OCI-LY7 (cell line): ENCODE results near the gene LRRC72.

Experiments
- EZH2phosphoT487 ChIP-seq: fragments of 200-600 bp; sonication (generic); IDR thresholded peaks from 2 replicates; pipeline ENCODE4 v1.6.1; 2018; ENCODE audit warnings: low read depth, borderline replicate concordance, mild to moderate bottlenecking, mixed run types, antibody characterized with exemption, low read length, moderate library complexity, mixed read lengths
- TF ChIP-seq, protein P1 (sequence below): fragments of 200-600 bp; sonication (generic); conservative IDR thresholded peaks from 2 replicates; pipeline ENCODE4 v1.5.1; 2014; ENCODE audit warnings: mild to moderate bottlenecking, antibody characterized with exemption, low read length, moderate library complexity, mixed read lengths

DNA sequence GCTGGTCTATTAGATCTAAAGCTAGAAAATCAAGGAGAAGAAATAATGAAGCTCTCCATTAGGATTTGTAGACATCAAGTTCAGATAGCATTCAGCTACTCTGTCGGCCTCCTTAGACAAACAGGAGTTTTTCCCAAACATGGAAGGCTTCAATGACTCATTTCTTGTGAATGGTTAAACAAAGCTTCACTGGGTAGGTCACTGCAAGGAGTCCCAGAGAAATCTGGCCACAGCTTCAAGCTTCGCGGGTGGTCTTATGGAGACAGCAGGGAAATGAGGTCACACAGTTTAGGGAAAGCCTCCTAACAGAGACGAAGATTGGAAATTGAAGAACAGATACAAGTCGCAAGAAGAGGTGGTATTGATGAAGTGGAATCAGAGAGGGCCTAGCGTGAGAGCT lies 22.6 kb upstream of the LRRC72 start:
- TF ChIP-seq, protein P1, sequence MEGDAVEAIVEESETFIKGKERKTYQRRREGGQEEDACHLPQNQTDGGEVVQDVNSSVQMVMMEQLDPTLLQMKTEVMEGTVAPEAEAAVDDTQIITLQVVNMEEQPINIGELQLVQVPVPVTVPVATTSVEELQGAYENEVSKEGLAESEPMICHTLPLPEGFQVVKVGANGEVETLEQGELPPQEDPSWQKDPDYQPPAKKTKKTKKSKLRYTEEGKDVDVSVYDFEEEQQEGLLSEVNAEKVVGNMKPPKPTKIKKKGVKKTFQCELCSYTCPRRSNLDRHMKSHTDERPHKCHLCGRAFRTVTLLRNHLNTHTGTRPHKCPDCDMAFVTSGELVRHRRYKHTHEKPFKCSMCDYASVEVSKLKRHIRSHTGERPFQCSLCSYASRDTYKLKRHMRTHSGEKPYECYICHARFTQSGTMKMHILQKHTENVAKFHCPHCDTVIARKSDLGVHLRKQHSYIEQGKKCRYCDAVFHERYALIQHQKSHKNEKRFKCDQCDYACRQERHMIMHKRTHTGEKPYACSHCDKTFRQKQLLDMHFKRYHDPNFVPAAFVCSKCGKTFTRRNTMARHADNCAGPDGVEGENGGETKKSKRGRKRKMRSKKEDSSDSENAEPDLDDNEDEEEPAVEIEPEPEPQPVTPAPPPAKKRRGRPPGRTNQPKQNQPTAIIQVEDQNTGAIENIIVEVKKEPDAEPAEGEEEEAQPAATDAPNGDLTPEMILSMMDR: no peak
- TF ChIP-seq EZH2phosphoT487: no peak
